ENCODE measurements around the gene ADISSP.

ADISSP gene

GRCh38 chr20:3753501-3754275 is 13.9 kb downstream of the ADISSP start:
- DNase-seq: no peak

DNA sequence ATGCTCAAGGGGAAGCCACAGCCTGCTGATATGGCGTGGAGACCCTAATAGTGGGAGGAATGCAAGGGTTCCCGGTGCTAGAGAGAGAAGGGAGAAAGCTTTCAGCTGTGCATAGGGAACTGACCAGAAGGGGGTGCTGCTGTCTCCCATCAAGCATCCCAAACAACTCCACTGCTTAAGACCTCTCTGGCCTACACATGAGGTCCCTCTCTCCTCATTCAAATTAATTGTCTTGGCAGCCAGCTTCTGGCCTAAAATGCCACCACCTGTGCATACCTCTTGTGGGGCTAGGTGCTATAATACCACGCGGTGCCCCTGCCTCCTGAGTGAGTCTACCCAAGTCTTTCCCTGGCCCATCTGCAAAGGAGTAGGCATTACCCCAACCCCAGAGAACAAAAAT is 14.5 kb downstream of the ADISSP start:
- peak; percentile 56 for DNase-seq

- DNase-seq: no peak
Measured at GRCh38 chr20:3752386-3752759, 15.2 kb downstream of the ADISSP start.

DNA sequence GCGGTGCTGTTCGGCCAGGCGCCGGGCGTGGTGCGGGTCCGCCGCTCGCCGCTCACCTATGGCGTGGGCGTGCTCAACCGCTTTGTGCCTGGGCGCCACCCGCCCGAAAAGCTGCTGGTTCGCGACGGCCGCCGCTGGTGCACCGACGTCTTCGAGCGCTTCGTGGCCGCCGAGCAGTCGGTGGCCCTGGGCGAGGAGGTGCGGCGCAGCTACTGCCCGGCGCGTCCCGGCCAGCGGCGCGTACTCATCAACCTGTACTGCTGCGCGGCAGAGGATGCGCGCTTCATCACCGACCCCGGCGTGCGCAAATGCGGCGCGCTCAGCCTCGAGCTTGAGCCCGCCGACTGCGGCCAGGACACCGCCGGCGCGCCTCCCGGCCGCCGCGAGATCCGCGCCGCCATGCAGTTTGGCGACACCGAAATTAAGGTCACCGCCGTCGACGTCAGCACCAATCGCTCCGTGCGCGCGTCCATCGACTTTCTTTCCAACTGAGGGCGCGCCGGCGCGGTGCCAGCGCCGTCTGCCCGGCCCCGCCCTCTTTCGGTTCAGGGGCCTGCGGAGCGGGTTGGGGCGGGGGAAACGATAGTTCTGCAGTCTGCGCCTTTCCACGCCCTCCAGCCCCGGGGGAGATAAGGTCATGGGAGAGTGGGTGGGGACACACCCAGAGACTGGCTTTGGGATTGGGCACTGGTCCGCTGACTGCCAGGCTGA is 15.7 kb downstream of the ADISSP start:
- no peak for DNase-seq

DNA sequence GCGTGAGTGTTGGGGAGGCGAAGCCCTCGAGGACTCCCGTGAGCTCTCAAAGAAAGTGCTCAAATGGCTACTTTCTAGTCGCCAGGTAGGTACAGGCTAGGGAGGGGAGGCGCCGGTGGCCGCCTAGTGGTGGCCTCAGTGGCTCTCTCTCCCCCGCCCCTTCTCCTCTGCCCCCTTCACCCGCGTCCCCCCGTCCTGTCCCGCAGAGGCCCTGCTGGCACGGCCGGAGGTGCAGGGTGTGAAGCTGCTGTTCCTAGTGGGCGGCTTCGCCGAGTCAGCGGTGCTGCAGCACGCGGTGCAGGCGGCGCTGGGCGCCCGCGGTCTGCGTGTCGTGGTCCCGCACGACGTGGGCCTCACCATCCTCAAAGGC is 16.3 kb downstream of the ADISSP start:
- DNase-seq: no peak

DNA sequence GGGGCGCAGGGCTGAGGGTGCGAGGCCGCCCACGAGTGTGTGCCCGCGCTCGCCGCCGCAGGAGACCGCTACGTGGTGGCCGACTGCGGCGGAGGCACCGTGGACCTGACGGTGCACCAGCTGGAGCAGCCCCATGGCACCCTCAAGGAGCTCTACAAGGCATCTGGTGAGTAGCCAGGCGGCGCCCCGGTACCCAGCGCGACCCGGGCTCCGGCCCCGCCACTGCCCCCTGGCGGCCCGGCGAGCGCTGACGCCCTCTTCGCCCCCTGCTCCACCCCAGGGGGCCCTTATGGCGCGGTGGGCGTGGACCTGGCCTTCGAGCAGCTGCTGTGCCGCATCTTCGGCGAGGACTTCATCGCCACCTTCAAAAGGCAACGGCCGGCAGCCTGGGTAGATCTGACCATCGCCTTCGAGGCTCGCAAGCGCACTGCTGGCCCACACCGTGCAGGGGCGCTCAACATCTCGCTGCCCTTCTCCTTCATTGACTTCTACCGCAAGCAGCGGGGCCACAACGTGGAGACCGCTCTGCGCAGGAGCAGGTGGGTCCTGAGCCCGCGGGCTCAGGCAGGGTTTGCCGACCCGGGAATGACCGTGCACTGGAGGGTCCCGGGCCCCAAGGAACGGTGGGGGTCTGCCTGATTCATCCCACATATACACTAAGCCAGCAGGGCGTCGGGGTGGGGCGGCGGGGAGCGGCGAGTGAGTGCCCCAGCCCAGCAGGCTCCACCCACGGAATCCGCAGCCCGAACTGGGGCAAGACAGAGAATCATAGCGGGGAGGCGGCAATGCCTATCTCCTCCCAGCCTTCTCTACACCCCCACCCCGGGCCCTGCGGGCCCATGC is 17.6 kb downstream of the ADISSP start:
- no peak for DNase-seq

DNA sequence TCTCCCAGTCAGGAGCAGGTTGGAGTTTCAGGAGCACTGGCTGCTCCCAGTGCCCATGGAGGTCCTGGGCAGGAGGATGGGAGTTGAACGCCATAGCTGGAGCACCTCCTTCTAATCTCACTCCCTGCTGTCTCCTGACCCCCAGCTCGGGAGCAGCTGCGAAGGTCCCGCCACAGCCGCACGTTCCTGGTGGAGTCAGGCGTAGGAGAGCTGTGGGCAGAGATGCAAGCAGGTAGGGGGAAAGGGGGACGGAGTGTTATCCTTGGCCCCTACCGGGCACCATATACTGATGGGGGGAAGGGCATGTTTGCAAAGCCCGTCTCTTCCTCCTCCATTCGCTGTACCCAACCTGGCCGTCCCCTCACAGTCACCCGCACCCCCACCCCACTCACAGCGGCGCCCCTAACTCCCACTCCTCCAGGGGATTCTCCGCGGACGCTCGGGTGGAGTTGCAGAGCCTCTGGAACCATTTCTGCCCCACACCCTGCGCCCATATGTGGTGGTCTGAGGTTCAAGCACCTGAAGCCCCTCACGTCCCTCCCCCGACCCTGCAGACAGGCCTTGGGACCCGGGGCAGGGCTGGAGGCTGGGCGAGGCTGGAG is 18.4 kb downstream of the ADISSP start:
- no peak for DNase-seq

DNA sequence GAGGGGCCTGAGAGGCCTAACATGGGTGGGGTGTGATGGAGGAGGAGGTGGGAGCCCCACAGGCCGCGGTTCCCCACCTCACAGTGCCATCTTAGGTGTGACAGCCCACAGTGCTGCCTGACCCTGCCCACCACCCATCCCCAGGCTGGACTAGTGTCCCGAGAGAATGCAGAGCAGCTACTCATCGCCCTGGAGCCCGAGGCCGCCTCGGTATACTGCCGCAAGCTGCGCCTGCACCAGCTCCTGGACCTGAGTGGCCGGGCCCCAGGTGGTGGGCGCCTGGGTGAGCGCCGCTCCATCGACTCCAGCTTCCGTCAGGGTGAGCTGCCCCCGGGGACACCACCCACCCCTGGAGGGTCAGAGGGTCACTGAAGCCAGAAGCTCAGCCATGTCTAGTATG is 19.5 kb downstream of the ADISSP start:
- no peak for DNase-seq

- no peak for DNase-seq
Measured at GRCh38 chr20:3747471-3747870, 20.1 kb downstream of the ADISSP start.

GRCh38 chr20:3745686-3746173 is 21.8 kb downstream of the ADISSP start:
- no peak for DNase-seq

- DNase-seq: peak; percentile 15
Measured at GRCh38 chr20:3744806-3745685, 22.5 kb downstream of the ADISSP start.

DNA sequence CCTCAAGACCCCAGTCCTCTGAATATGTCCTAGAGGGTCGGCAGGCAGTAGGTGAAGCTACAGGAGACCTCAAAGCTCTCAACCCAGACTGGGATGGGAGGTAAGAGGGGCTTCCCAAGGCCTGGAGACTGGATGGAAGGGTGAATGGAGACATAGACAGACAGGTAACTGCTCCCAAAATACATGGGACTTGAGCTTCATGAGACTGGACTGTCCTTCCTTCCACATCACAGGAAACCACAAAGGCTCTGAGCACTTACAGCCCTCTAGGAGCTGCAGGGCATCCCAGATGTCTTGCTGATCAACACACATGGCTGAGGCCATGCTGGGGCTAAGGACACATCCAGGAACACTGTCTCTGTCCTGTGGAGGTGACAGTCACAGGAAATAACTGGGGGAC is 23.5 kb downstream of the ADISSP start:
- no peak for DNase-seq

DNA sequence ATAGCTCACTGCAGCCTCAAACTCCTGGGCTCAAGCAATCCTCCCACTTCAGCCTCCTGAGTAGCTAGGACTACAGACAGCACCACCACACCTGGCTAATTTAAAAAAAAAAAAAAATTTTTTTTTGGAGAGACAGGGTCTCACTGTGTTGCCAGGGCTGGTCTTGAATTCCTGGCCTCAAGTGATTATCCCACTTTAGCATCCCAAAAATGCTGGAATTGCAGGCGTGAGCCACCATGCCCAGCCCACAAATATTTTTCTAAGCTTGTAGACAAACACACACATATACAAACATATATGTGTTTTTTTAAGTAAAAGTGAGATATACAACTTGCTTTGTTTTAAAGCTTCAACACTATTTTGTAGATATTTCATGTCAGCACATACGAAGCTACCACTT is 24.3 kb downstream of the ADISSP start:
- DNase-seq: peak; percentile 24

DNA sequence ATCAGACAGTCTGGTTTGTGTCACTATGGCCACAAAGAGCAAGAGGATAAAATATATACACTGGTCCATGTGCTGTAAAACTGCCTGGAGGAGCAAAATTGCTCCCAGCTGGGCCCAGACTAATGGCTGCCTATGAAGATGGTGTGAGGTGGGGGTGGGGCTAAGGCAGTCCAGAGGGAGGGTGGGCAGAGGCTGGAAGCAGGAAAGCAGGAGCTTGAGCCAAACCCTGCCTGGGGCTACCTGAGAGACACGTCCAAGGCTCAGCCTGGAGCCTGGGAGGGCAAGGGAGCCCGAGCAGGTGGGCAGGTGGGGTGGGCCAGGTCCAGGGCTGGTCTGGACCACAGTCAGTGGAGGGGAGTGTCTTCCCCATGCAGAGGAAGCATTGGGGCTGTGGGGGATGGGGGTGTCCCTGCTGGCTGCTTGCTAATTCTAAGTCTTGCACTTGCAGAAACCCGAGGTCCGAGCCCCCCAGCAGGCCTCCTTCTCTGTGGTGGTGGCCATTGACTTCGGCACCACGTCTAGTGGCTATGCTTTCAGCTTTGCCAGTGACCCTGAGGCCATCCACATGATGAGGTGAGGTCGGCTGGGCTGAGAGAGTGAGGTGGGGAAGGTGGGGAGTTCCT is 25.6 kb downstream of the ADISSP start:
- DNase-seq: no peak

DNA sequence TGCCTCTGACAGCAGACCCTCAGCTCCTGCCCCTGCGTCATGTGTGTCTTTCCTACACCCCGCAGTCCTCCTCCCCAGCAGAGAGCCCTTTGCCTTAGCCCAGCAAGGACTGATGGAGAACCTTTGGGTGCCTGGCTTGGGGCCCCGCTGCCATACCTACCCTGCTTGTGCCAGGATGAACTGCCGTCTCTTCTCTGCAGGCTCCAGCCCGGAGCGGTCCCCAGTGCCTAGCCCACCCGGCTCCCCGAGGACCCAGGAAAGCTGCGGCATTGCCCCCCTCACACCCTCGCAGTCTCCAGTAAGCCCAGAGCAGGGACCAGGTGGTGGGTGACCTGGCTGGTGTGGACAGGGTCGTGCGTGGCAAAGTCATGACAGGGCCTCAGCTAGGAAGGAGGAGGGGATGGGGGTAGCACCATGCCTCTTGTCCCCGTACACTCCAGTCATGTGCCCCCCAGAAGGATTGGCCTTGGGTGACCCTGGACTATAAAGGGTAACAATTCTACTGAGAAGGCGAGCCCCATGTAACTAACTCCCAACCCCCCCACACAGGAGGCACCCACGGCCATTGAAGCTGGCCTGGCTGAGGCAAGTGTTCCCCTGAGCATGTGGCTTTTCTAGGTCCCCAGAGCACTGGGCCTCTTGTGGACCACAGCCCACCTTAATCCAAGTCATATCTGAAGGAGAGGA is 26.8 kb downstream of the ADISSP start:
- DNase-seq: no peak

- no peak for DNase-seq
Measured at GRCh38 chr20:3739926-3740451, 27.6 kb downstream of the ADISSP start.

DNA sequence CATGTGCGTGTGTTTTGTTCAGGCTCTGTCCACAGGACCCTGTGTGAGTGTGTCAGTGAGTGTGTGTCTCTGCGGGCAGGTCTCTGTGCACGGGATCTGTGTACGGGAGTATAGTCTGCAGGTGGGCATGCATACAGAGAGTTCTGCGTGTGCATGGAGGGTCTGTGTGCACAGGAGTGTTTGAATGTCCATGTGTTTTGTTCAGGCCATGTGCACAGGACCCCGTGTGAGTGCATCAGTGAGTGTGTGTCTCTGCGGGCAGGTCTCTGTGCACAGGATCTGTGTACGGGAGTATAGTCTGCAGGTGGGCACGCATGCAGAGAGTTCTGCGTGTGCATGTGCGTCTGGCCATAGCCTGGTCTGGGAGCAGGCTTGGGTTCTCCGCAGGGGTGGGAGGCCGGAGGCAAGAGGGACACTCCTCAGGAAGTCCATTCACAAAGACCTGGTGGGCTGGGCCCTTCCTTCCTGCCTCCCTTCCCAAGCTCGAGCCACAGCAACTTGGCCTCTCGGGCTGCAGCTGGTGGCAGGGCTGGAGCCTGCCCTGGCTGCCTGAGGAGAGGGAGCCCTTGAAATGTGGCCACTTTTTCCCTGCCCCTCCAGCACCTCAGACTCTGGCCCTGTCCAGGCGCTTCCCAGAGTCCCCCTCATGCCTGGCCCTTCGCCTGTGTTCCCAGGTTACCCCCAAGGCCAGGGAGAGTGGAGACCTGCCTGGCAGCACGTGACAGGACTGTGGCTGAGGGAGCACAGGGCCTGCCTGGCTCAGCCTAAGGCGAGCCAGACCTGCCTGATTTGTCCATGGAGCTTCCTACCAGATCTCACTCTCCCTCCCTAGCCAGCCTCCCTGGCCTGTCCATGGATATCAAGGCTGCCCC is 28.3 kb downstream of the ADISSP start:
- DNase-seq: no peak

GRCh38 chr20:3738111-3739053 is 29.2 kb downstream of the ADISSP start:
- DNase-seq: no peak

GRCh38 chr20:3735768-3736167 is 31.8 kb downstream of the ADISSP start:
- DNase-seq: no peak
